ENCODE measurements around the gene L2HGDH. TPM values are rescaled to one million over a fixed set of nuclear protein-coding genes. Genes with fewer than 3 reads are reported as not detected.

The L2HGDH gene
- total RNA-seq, 2 experiments from 2014 or later = 8.7 to 19.8 TPM

- POLR2A ChIA-PET = interaction anchor here (0.6 kb wide), 1 partner anchor 49 kb away, joined by 3 read pairs; no protein-coding TSS in a partner anchor
- H3K79me2 ChIP-seq (ENCODE audit: insufficient read depth, low read depth, low read length) = no peaks in the 10 kb centered on the region
- no peaks in the 10 kb centered on the region for H3K36me3 ChIP-seq (ENCODE audit: insufficient read depth, low read length)
- CTCF ChIA-PET (ENCODE audit: unreplicated experiment) = no interaction called here
- no TSS peak for BruUV-seq (replicated peaks)
- no peak for DNase-seq (ENCODE audit: low spot score)
- no peaks in the 10 kb centered on the region for H4K20me1 ChIP-seq (ENCODE audit: insufficient read depth, low read length)
- no peaks in the 10 kb centered on the region for H3K4me1 ChIP-seq (ENCODE audit: insufficient read depth, low read length, poor library complexity, severe bottlenecking)
- no peak overlapping the region for H3K4me3 ChIP-seq (ENCODE audit: low read depth, low read length, poor library complexity, severe bottlenecking)
- TF ChIP-seq, protein P1, sequence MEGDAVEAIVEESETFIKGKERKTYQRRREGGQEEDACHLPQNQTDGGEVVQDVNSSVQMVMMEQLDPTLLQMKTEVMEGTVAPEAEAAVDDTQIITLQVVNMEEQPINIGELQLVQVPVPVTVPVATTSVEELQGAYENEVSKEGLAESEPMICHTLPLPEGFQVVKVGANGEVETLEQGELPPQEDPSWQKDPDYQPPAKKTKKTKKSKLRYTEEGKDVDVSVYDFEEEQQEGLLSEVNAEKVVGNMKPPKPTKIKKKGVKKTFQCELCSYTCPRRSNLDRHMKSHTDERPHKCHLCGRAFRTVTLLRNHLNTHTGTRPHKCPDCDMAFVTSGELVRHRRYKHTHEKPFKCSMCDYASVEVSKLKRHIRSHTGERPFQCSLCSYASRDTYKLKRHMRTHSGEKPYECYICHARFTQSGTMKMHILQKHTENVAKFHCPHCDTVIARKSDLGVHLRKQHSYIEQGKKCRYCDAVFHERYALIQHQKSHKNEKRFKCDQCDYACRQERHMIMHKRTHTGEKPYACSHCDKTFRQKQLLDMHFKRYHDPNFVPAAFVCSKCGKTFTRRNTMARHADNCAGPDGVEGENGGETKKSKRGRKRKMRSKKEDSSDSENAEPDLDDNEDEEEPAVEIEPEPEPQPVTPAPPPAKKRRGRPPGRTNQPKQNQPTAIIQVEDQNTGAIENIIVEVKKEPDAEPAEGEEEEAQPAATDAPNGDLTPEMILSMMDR (conservative IDR thresholded peaks at IDR 0.05; ENCODE audit: low read length) = no peak
- TF ChIP-seq EZH2phosphoT487 (IDR thresholded peaks at IDR 0.05; ENCODE audit: borderline replicate concordance, low read depth, low read length) = no peak
- no peak overlapping the region for H2AFZ ChIP-seq (ENCODE audit: low read length)
- H3K27ac ChIP-seq (ENCODE audit: low read depth, low read length, poor library complexity, severe bottlenecking) = no peak overlapping the region
- H3K9me2 ChIP-seq (ENCODE audit: insufficient read depth, low read length) = no peaks in the 10 kb centered on the region
- no peak overlapping the region for H3K4me2 ChIP-seq (ENCODE audit: low read length)
- intact Hi-C loops (cut with micrococcal nuclease; ENCODE audit: unreplicated experiment) = no loop called here
- no peaks in the 10 kb centered on the region for H3K9me3 ChIP-seq (ENCODE audit: low read length)
Measured at GRCh38 chr14:50344116-50344775, 32.2 kb upstream of the L2HGDH start.

GRCh38 chr14:50343434-50343833, 31.4 kb upstream of the L2HGDH start:
- Histone ChIP-seq H4K20me1 (ENCODE audit: insufficient read depth, low read length) (no peaks in the 10 kb centered on the region), H3K27ac (ENCODE audit: low read depth, low read length, poor library complexity, severe bottlenecking) (no peak overlapping the region), H2AFZ (ENCODE audit: low read length) (no peak overlapping the region), H3K36me3 (ENCODE audit: insufficient read depth, low read length) (no peaks in the 10 kb centered on the region), H3K79me2 (ENCODE audit: insufficient read depth, low read depth, low read length) (no peaks in the 10 kb centered on the region), H3K9me3 (ENCODE audit: low read length) (no peaks in the 10 kb centered on the region), H3K9me2 (ENCODE audit: insufficient read depth, low read length) (no peaks in the 10 kb centered on the region), H3K4me3 (ENCODE audit: low read depth, low read length, poor library complexity, severe bottlenecking) (no peak overlapping the region), H3K4me2 (ENCODE audit: low read length) (no peak overlapping the region), H3K4me1 (ENCODE audit: insufficient read depth, low read length, poor library complexity, severe bottlenecking) (no peaks in the 10 kb centered on the region)
- CTCF ChIA-PET (ENCODE audit: unreplicated experiment) = no interaction called here
- no peak for DNase-seq (ENCODE audit: low spot score)
- no TSS peak for BruUV-seq (replicated peaks)
- POLR2A ChIA-PET = no interaction called here
- intact Hi-C loops (cut with micrococcal nuclease; ENCODE audit: unreplicated experiment) = no loop called here
- no peak for TF ChIP-seq EZH2phosphoT487 (IDR thresholded peaks at IDR 0.05; ENCODE audit: borderline replicate concordance, low read depth, low read length)
- TF ChIP-seq, protein P1 (conservative IDR thresholded peaks at IDR 0.05; ENCODE audit: low read length) = no peak

- Histone ChIP-seq H3K4me2 (ENCODE audit: low read length) (no peak overlapping the region), H3K79me2 (ENCODE audit: insufficient read depth, low read depth, low read length) (no peaks in the 10 kb centered on the region), H3K27ac (ENCODE audit: low read depth, low read length, poor library complexity, severe bottlenecking) (no peak overlapping the region), H3K4me3 (ENCODE audit: low read depth, low read length, poor library complexity, severe bottlenecking) (no peak overlapping the region), H3K4me1 (ENCODE audit: insufficient read depth, low read length, poor library complexity, severe bottlenecking) (no peaks in the 10 kb centered on the region), H3K9me2 (ENCODE audit: insufficient read depth, low read length) (no peaks in the 10 kb centered on the region), H4K20me1 (ENCODE audit: insufficient read depth, low read length) (no peaks in the 10 kb centered on the region), H3K9me3 (ENCODE audit: low read length) (no peaks in the 10 kb centered on the region), H3K36me3 (ENCODE audit: insufficient read depth, low read length) (no peaks in the 10 kb centered on the region), H2AFZ (ENCODE audit: low read length) (no peak overlapping the region)
- no TSS peak for BruUV-seq (replicated peaks)
- DNase-seq (ENCODE audit: low spot score) = no peak
- TF ChIP-seq, protein P1 (conservative IDR thresholded peaks at IDR 0.05; ENCODE audit: low read length) = no peak
- no peak for TF ChIP-seq EZH2phosphoT487 (IDR thresholded peaks at IDR 0.05; ENCODE audit: borderline replicate concordance, low read depth, low read length)
- intact Hi-C loops (cut with micrococcal nuclease; ENCODE audit: unreplicated experiment) = no loop called here
- CTCF ChIA-PET (ENCODE audit: unreplicated experiment) = no interaction called here
- POLR2A ChIA-PET = no interaction called here
Measured at GRCh38 chr14:50342221-50343078, 30.4 kb upstream of the L2HGDH start.
